OCI-LY1 (cell line): ENCODE results near the gene FUNDC2.

Experiments
- H2AFZ ChIP-seq: fragments of 200-600 bp; sonication (generic), shearing (Covaris generic); 2 replicates; pipeline ENCODE4 v1.6.0; 2014; ENCODE audit warnings: antibody characterized with exemption, mild to moderate bottlenecking, low read length
- H3F3A ChIP-seq: fragments of 200-600 bp; sonication (generic), shearing (Covaris generic); 2 replicates; pipeline ENCODE4 v1.6.0; 2014; ENCODE audit warnings: mild to moderate bottlenecking, antibody characterized with exemption, low read length, moderate library complexity; ENCODE audit not compliant: insufficient read depth
- H3K27ac ChIP-seq: fragments of 200-600 bp; sonication (generic); 2 replicates; pipeline ENCODE4 v1.5.1; 2014; ENCODE audit warnings: low read length, mixed run types, mild to moderate bottlenecking, low read depth; ENCODE audit not compliant: poor library complexity, severe bottlenecking
- H3K27me3 ChIP-seq: fragments of 200-600 bp; sonication (generic); 2 replicates; pipeline ENCODE4 v1.6.0; 2014; ENCODE audit warnings: antibody characterized with exemption, mild to moderate bottlenecking, low read length, moderate library complexity; ENCODE audit not compliant: insufficient read depth
- H3K36me3 ChIP-seq: fragments of 200-600 bp; sonication (generic); 2 replicates; pipeline ENCODE4 v1.6.1; 2014; ENCODE audit warnings: mild to moderate bottlenecking, antibody characterized with exemption, low read length, moderate library complexity, mixed read lengths; ENCODE audit not compliant: insufficient read depth
- H3K4me1 ChIP-seq: fragments of 200-600 bp; sonication (generic); 2 replicates; pipeline ENCODE4 v1.5.1; 2014; ENCODE audit warnings: mild to moderate bottlenecking, low read length, moderate library complexity; ENCODE audit not compliant: insufficient read depth, severe bottlenecking
- H3K4me2 ChIP-seq: fragments of 200-600 bp; sonication (generic), shearing (Covaris generic); 2 replicates; pipeline ENCODE4 v1.6.1; 2014; ENCODE audit warnings: low read length
- H3K4me3 ChIP-seq: fragments of 200-600 bp; sonication (generic); 2 replicates; pipeline ENCODE4 v1.5.1; 2014; ENCODE audit warnings: low read length, low read depth, mild to moderate bottlenecking, mixed read lengths; ENCODE audit not compliant: poor library complexity, severe bottlenecking
- H3K79me2 ChIP-seq: fragments of 200-600 bp; shearing (Covaris generic); 2 replicates; pipeline ENCODE4 v1.6.1; 2016; ENCODE audit warnings: mixed run types, low read length, mixed read lengths; ENCODE audit not compliant: insufficient read depth
- H3K9ac ChIP-seq: fragments of 200-600 bp; sonication (generic), shearing (Covaris generic); 2 replicates; pipeline ENCODE4 v1.6.1; 2014; ENCODE audit warnings: mild to moderate bottlenecking, low read length, mixed read lengths
- H3K9me2 ChIP-seq: fragments of 200-600 bp; sonication (generic), shearing (Covaris generic); 2 replicates; pipeline ENCODE4 v1.6.1; 2014; ENCODE audit warnings: low read depth, mild to moderate bottlenecking, low read length, mixed read lengths
- H3K9me3 ChIP-seq: fragments of 200-600 bp; shearing (Covaris generic); 2 replicates; pipeline ENCODE4 v1.6.1; 2014; ENCODE audit warnings: low read length, mixed read lengths
- H4K20me1 ChIP-seq: fragments of 200-600 bp; sonication (generic), shearing (Covaris generic); 2 replicates; pipeline ENCODE4 v1.6.0; 2016; ENCODE audit warnings: mild to moderate bottlenecking, low read length; ENCODE audit not compliant: insufficient read depth
- CTCF ChIP-seq: fragments of 200-600 bp; sonication (generic), shearing (Covaris generic); IDR thresholded peaks from 2 replicates; pipeline ENCODE4 v1.5.1; 2017; ENCODE audit warnings: mild to moderate bottlenecking, antibody characterized with exemption, low read length, moderate library complexity, mixed read lengths
- EZH2 ChIP-seq: fragments of 200-600 bp; sonication (generic), shearing (Covaris generic); IDR thresholded peaks from 2 replicates; pipeline ENCODE4 v1.8.0; 2017; ENCODE audit warnings: borderline replicate concordance, mixed run types, mild to moderate bottlenecking, antibody characterized with exemption, low read length, moderate library complexity, mixed read lengths

FUNDC2 gene

DNA sequence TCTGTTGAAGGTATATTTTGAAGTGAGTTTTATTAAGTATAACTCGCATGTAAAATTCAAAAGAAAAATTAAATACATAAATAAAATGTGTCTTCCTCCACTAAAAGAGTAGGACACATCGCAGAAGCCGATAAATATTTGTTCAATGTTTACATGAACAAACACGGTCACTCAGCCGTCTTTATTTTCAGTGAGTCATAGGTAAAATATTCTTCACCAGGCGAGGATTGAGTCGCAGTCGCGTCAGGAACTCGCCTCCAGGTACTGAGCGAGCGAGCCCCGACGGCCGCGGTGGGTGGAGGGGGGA lies 271 bp upstream of the FUNDC2 start:
- H3K27ac ChIP-seq: peak overlapping the region; percentile 96

DNA sequence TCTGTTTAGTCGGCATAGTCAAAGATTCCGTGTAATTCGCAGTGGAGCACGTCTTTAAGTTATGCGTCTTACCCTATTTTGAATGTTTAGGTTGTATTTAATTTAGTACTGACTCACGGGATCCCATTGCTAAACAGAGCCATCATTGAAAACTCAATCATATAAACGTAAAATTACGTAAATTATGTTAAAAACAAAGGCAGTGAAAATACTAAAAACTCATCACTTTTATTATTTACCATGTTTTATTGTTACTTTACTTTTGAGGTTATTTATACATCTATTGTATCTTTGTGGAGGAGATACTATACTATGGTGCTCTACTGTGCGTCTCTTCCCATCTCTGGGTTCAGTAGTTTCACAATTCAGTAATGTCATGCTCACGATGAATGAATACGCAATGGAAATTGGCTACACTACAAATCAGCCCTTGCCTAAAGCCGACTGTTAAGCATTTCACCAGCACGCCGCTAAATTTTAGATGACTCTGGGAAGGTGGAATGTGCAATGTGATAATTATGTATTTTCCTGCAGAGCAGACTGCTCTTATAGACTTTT lies 944 bp downstream of the FUNDC2 start:
- Histone ChIP-seq H3K4me1 (peaks cover 23% of the 10 kb centered on the region), H3K27me3 (no peaks in the 10 kb centered on the region), H3K36me3 (no peaks in the 10 kb centered on the region), H3K9me3 (no peaks in the 10 kb centered on the region), H3F3A (no peaks in the 10 kb centered on the region), H3K4me3 (peak overlapping the region; percentile 86), H3K79me2 (peaks cover 28% of the 10 kb centered on the region), H3K9me2 (no peaks in the 10 kb centered on the region), H4K20me1 (no peaks in the 10 kb centered on the region), H2AFZ (no peak overlapping the region), H3K4me2 (peak overlapping the region; percentile 92), H3K9ac (peak overlapping the region; percentile 97), H3K27ac (peak overlapping the region; percentile 96)
- no peak for TF ChIP-seq CTCF
- TF ChIP-seq EZH2: no peak

More for the DNA sequence above, 271 bp upstream of the FUNDC2 start:
- no peaks in the 10 kb centered on the region for H3F3A ChIP-seq
- H4K20me1 ChIP-seq: no peaks in the 10 kb centered on the region
- peaks cover 23% of the 10 kb centered on the region for H3K4me1 ChIP-seq
- peaks cover 23% of the 10 kb centered on the region for H3K79me2 ChIP-seq
- TF ChIP-seq CTCF (no peak), EZH2 (no peak)
- H3K9me2 ChIP-seq: no peaks in the 10 kb centered on the region
- peak overlapping the region; percentile 86 for H3K4me3 ChIP-seq
- peak overlapping the region; percentile 75 for H3K9ac ChIP-seq
- H2AFZ ChIP-seq: peak overlapping the region; percentile 79; the same call in 1 of the 2 replicates
- peak overlapping the region; percentile 65 for H3K4me2 ChIP-seq
- H3K9me3 ChIP-seq: no peaks in the 10 kb centered on the region
- no peaks in the 10 kb centered on the region for H3K36me3 ChIP-seq
- no peaks in the 10 kb centered on the region for H3K27me3 ChIP-seq

- no peaks in the 10 kb centered on the region for H3K9me2 ChIP-seq
- peak overlapping the region; percentile 96 for H3K27ac ChIP-seq
- H3K27me3 ChIP-seq: no peaks in the 10 kb centered on the region
- H3K36me3 ChIP-seq: no peaks in the 10 kb centered on the region
- H3K4me1 ChIP-seq: peaks cover 23% of the 10 kb centered on the region
- H3K79me2 ChIP-seq: peaks cover 28% of the 10 kb centered on the region
- peak overlapping the region; percentile 86 for H3K4me3 ChIP-seq
- H3F3A ChIP-seq: no peaks in the 10 kb centered on the region
- peak; percentile 21; the same call in 1 of the 2 replicates for TF ChIP-seq CTCF
- TF ChIP-seq EZH2: no peak
- H3K9me3 ChIP-seq: no peaks in the 10 kb centered on the region
- H4K20me1 ChIP-seq: no peaks in the 10 kb centered on the region
- no peak overlapping the region for H2AFZ ChIP-seq
- peak overlapping the region; percentile 92 for H3K4me2 ChIP-seq
- peak overlapping the region; percentile 97 for H3K9ac ChIP-seq
Observed at GRCh38 chrX:155028129-155028528, 1.5 kb downstream of the FUNDC2 start.
